K562 (cell line): ENCODE data around the gene SCML2. TPM values are rescaled to one million over a fixed set of nuclear protein-coding genes. Genes with fewer than 3 reads are reported as not detected.

Experiments used
- CREM ChIP-seq: IDR thresholded peaks from 2 replicates; pipeline ENCODE4 v1.6.1; 2014; ENCODE audit warnings: antibody characterized with exemption, low read depth
- ETV1 ChIP-seq: fragments of 450-650 bp; conservative IDR thresholded peaks from 2 replicates; pipeline ENCODE4 v1.6.1; 2016; ENCODE audit warnings: missing genetic modification characterization, control low read depth, low read depth, missing compliant biosample characterization
- FOXO4 ChIP-seq: fragments of 450-650 bp; formaldehyde crosslinking; IDR thresholded peaks from 2 replicates; pipeline ENCODE4 v1.4.0; 2020; ENCODE audit warnings: mild to moderate bottlenecking, moderate library complexity
- HNRNPL ChIP-seq: fragments of 200-400 bp; formaldehyde crosslinking; IDR thresholded peaks from 2 replicates; pipeline ENCODE4 v1.6.1; 2017; ENCODE audit warnings: low read depth, mild to moderate bottlenecking, low read length
- ID3 ChIP-seq, 2 experiments: fragments of 250-450 bp in 1 of 2; fragments of 450-650 bp in 1 of 2; sonication (Bioruptor Pico) in 1 of 2; IDR thresholded peaks; 2 replicates each; pipeline versions ENCODE4 v1.6.1 to v1.8.0; 2016 to 2021; ENCODE audit warnings: mild to moderate bottlenecking in 2 of 2, moderate library complexity in 2 of 2, missing compliant biosample characterization in 1 of 2, missing genetic modification characterization in 1 of 2
- MED1 ChIP-seq: sonication (generic); formaldehyde crosslinking; IDR thresholded peaks from 2 replicates; pipeline ENCODE4 v1.8.1; 2023; ENCODE audit warnings: missing genetic modification reagents, borderline replicate concordance
- MTA1 ChIP-seq: fragments of 450-650 bp; IDR thresholded peaks from 2 replicates; pipeline ENCODE4 v1.6.1; 2017; ENCODE audit warnings: borderline replicate concordance
- RBM15 ChIP-seq: fragments of 200-400 bp; formaldehyde crosslinking; IDR thresholded peaks from 2 replicates; pipeline ENCODE4 v1.6.1; 2018; ENCODE audit warnings: mild to moderate bottlenecking, low read length, moderate library complexity; ENCODE audit not compliant: insufficient read depth
- RCOR1 ChIP-seq, 2 experiments: IDR thresholded peaks; 2 replicates each; pipeline ENCODE4 v1.6.1; 2012; ENCODE audit warnings: low read depth in 2 of 2, low read length in 2 of 2, borderline replicate concordance in 1 of 2, improper control_type of control experiment in 1 of 2
- RREB1 ChIP-seq: fragments of 250-450 bp; sonication (Bioruptor Pico); IDR thresholded peaks from 2 replicates; pipeline ENCODE4 v1.4.0; 2020
- SIRT6 ChIP-seq: IDR thresholded peaks from one replicate; pipeline ENCODE4 v1.6.1; 2012; ENCODE audit warnings: low read depth, mild to moderate bottlenecking, control low read depth, inconsistent platforms, low read length, moderate library complexity
- TEAD1 ChIP-seq, 2 experiments: fragments of 450-650 bp in 1 of 2; sonication (generic) in 1 of 2; formaldehyde crosslinking; IDR thresholded peaks; 2 replicates each; pipeline versions ENCODE4 v1.4.0 to v1.8.0; 2020 to 2022; ENCODE audit warnings: mild to moderate bottlenecking in 2 of 2, missing genetic modification reagents in 1 of 2
- ZBTB8A ChIP-seq: fragments of 450-650 bp; IDR thresholded peaks from 2 replicates; pipeline ENCODE4 v1.6.1; 2018; ENCODE audit warnings: mild to moderate bottlenecking, moderate library complexity; ENCODE audit not compliant: partially characterized antibody
- ZC3H11A ChIP-seq: IDR thresholded peaks from 2 replicates; pipeline ENCODE4 v1.6.1; 2012; ENCODE audit warnings: low read depth, low read length, improper control_type of control experiment
- ZNF282 ChIP-seq: sonication (generic); formaldehyde crosslinking; IDR thresholded peaks from 2 replicates; pipeline ENCODE4 v1.8.1; 2023; ENCODE audit warnings: missing genetic modification reagents
- ZNF311 ChIP-seq: fragments of 250-450 bp; sonication (Bioruptor Pico); IDR thresholded peaks from 2 replicates; pipeline ENCODE4 v1.4.0; 2020; ENCODE audit warnings: mild to moderate bottlenecking, moderate library complexity
- polyA plus RNA-seq, 8 experiments: library from polyadenylated mRNA; depleted of rRNA in 4 of 8; stranded (reverse) in 5 of 8; unstranded in 3 of 8; fragments of >200 nt; fragmentation: Nextera tagmentation in 2 of 8; fragmentation: Illumina TruSeq in 1 of 8; extraction: Ambion mirVana in 2 of 8; extraction: Trizol in 1 of 8; gene quantifications; 2 replicates each; pipeline versions ENCODE4 v1.2.1 to v1.2.3, GENCODE V29; 2011 to 2014; ENCODE audit warnings: inconsistent platforms in 1 of 8, missing spikeins in 1 of 8
- total RNA-seq, 7 experiments: library from RNA; depleted of rRNA in 6 of 7; stranded (reverse); fragments of >200 nt in 6 of 7; fragmentation: Illumina TruSeq in 2 of 7; extraction: Trizol in 2 of 7; gene quantifications; 2 replicates each; pipeline versions ENCODE4 v1.2.1 to v1.2.3, GENCODE V29; 2011 to 2021; ENCODE audit warnings: low replicate concordance in 1 of 7
- TF ChIP-seq, protein P1 (sequence below), 2 experiments: fragments of 200-800 bp in 1 of 2; sonication (Bioruptor generic) in 1 of 2; sonication (generic) in 1 of 2; formaldehyde crosslinking in 1 of 2; IDR thresholded peaks in 1 of 2; conservative IDR thresholded peaks in 1 of 2; 2 replicates each; pipeline versions ENCODE4 v1.5.0 to v1.6.1; 2016 to 2020; ENCODE audit warnings: missing compliant biosample characterization in 1 of 2, missing genetic modification characterization in 1 of 2, missing genetic modification reagents in 1 of 2

SCML2 gene
- total and polyA plus RNA-seq, 9 of the 15 experiments (the other 6 are each of a cell fraction or from before 2014, with no cell fraction given): 15.1 to 30.8 (median 22.9) TPM

GRCh38 chrX:18354369-18355223, at the start of gene SCML2 (continued):
- TF ChIP-seq, protein P1, sequence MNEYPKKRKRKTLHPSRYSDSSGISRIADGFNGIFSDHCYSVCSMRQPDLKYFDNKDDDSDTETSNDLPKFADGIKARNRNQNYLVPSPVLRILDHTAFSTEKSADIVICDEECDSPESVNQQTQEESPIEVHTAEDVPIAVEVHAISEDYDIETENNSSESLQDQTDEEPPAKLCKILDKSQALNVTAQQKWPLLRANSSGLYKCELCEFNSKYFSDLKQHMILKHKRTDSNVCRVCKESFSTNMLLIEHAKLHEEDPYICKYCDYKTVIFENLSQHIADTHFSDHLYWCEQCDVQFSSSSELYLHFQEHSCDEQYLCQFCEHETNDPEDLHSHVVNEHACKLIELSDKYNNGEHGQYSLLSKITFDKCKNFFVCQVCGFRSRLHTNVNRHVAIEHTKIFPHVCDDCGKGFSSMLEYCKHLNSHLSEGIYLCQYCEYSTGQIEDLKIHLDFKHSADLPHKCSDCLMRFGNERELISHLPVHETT (CRISPR knock-in tag; conservative IDR thresholded peaks at IDR 0.05 in 1 of 2, IDR thresholded peaks at IDR 0.05 in 1 of 2): no peak
- TF ChIP-seq TEAD1 (CRISPR knock-in tag; IDR thresholded peaks at IDR 0.05) (no peak), ZNF282 (no peak), CREM (no peak), HNRNPL (no peak), ID3 (CRISPR knock-in tag; IDR thresholded peaks at IDR 0.05) (no peak), ID3 (tag; IDR thresholded peaks at IDR 0.05) (peak; percentile 57; the same call in 1 of the 2 replicates), ZC3H11A (no peak), FOXO4 (CRISPR knock-in tag) (no peak), RBM15 (no peak), RCOR1 (IDR thresholded peaks at IDR 0.05; ENCODE audit: borderline replicate concordance in 1 of 2, low read depth in 2 of 2, low read length in 2 of 2) (0 out of 4 replicates have a peak, but pooled peaks of 1 of the 2 experiments have one; percentile 29), ZNF311 (CRISPR knock-in tag) (no peak), ZBTB8A (no peak), SIRT6 (no peak), RREB1 (no peak), ETV1 (tag) (no peak), MED1 (CRISPR knock-in tag) (no peak), MTA1 (no peak)
